ENCODE measurements around the gene ADAMTS20.

DNA sequence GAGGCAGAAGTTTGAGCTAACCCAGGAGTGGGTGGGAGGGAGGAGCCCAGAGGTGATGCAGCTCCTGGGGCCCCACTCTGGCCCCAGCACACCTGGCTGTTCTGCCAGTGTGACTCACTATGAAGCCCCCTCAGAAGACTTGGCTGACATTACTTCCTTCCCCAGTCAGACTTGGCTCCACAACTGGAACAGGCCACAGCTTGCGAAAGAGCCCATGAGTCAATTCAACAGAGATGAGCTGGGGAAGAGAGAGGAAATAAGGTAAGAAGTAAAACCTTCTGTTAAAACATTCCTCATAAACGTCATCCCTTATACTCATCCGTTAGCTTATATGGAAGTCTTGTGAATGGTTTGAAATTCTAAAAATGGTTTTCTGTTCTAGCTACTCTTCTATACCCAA, 245.9 kb downstream of the ADAMTS20 start:
- TF ChIP-seq, protein P1, sequence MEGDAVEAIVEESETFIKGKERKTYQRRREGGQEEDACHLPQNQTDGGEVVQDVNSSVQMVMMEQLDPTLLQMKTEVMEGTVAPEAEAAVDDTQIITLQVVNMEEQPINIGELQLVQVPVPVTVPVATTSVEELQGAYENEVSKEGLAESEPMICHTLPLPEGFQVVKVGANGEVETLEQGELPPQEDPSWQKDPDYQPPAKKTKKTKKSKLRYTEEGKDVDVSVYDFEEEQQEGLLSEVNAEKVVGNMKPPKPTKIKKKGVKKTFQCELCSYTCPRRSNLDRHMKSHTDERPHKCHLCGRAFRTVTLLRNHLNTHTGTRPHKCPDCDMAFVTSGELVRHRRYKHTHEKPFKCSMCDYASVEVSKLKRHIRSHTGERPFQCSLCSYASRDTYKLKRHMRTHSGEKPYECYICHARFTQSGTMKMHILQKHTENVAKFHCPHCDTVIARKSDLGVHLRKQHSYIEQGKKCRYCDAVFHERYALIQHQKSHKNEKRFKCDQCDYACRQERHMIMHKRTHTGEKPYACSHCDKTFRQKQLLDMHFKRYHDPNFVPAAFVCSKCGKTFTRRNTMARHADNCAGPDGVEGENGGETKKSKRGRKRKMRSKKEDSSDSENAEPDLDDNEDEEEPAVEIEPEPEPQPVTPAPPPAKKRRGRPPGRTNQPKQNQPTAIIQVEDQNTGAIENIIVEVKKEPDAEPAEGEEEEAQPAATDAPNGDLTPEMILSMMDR (IDR thresholded peaks at IDR 0.05; ENCODE audit: low read depth, low read length), result no peak
- no peak for TF ChIP-seq EZH2phosphoT487 (IDR thresholded peaks at IDR 0.05; ENCODE audit: low read depth)

All from OCI-LY3 (cell line).